OCI-LY7 (cell line): ENCODE measurements around the gene C16orf46. TPM values are rescaled to one million over a fixed set of nuclear protein-coding genes. Genes with fewer than 3 reads are reported as not detected.

ENCODE experiments used
- BruUV-seq: library from RNA; stranded (reverse); fragments of 400-500 nt; replicated peaks from 2 replicates; lab custom pipeline; 2021; lab: Mats Ljungman, UMichigan
- CTCF ChIA-PET: fragments of 300-600 bp; sonication (Branson Sonifier 250); formaldehyde crosslinking; loops from one replicate; lab custom pipeline; 2022; ENCODE audit warnings: antibody characterized with exemption; ENCODE audit not compliant: unreplicated experiment; lab: Charles Lee
- POLR2A ChIA-PET: fragments of 300-600 bp; sonication (Branson Sonifier 250); formaldehyde crosslinking; loops from one replicate; lab custom pipeline; 2022; ENCODE audit warnings: antibody characterized with exemption; lab: Charles Lee
- DNase-seq: peaks from one replicate; pipeline ENCODE4 v3.0.0-alpha.2; 2015; ENCODE audit warnings: low spot score
- H2AFZ ChIP-seq: fragments of 200-600 bp; sonication (generic), shearing (Covaris generic); 2 replicates; pipeline ENCODE4 v1.6.1; 2014; ENCODE audit warnings: mild to moderate bottlenecking, antibody characterized with exemption, low read length, moderate library complexity
- H3K27ac ChIP-seq: fragments of 200-600 bp; sonication (generic); 2 replicates; pipeline ENCODE4 v1.5.1; 2014; ENCODE audit warnings: mixed run types, low read depth, mild to moderate bottlenecking, moderate library complexity, low read length, inconsistent platforms; ENCODE audit not compliant: poor library complexity, severe bottlenecking
- H3K36me3 ChIP-seq: fragments of 200-600 bp; sonication (generic); 2 replicates; pipeline ENCODE4 v1.6.1; 2014; ENCODE audit warnings: mild to moderate bottlenecking, antibody characterized with exemption, low read length, moderate library complexity, mixed read lengths; ENCODE audit not compliant: insufficient read depth
- H3K4me1 ChIP-seq: fragments of 200-600 bp; sonication (generic); 2 replicates; pipeline ENCODE4 v1.5.1; 2014; ENCODE audit warnings: mild to moderate bottlenecking, low read length; ENCODE audit not compliant: insufficient read depth, poor library complexity, severe bottlenecking
- H3K4me2 ChIP-seq: fragments of 200-600 bp; sonication (generic); 2 replicates; pipeline ENCODE4 v1.6.1; 2014; ENCODE audit warnings: mild to moderate bottlenecking, low read length
- H3K4me3 ChIP-seq: fragments of 200-600 bp; sonication (generic); 2 replicates; pipeline ENCODE4 v1.5.1; 2014; ENCODE audit warnings: mild to moderate bottlenecking, low read depth, low read length; ENCODE audit not compliant: poor library complexity, severe bottlenecking
- H3K79me2 ChIP-seq: fragments of 200-600 bp; sonication (generic); 2 replicates; pipeline ENCODE4 v1.6.1; 2016; ENCODE audit warnings: low read depth, mild to moderate bottlenecking, low read length, moderate library complexity, mixed read lengths; ENCODE audit not compliant: insufficient read depth
- H3K9me2 ChIP-seq: fragments of 200-600 bp; sonication (generic); 2 replicates; pipeline ENCODE4 v1.6.1; 2016; ENCODE audit warnings: mild to moderate bottlenecking, low read length, mixed read lengths; ENCODE audit not compliant: insufficient read depth
- H3K9me3 ChIP-seq: fragments of 200-600 bp; sonication (generic); 2 replicates; pipeline ENCODE4 v1.6.1; 2014; ENCODE audit warnings: mild to moderate bottlenecking, mixed run types, low read length, mixed read lengths
- H4K20me1 ChIP-seq: fragments of 200-600 bp; sonication (generic); 2 replicates; pipeline ENCODE4 v1.6.1; 2014; ENCODE audit warnings: mild to moderate bottlenecking, antibody characterized with exemption, low read length, moderate library complexity, mixed read lengths; ENCODE audit not compliant: insufficient read depth
- EZH2phosphoT487 ChIP-seq: fragments of 200-600 bp; sonication (generic); IDR thresholded peaks from 2 replicates; pipeline ENCODE4 v1.6.1; 2018; ENCODE audit warnings: low read depth, borderline replicate concordance, mild to moderate bottlenecking, mixed run types, antibody characterized with exemption, low read length, moderate library complexity, mixed read lengths
- intact Hi-C: fragments of 100-400 bp; cut with micrococcal nuclease; formaldehyde crosslinking; loops from one replicate; pipeline ENCODE4 v1.10.0; 2022; ENCODE audit not compliant: unreplicated experiment
- small RNA-seq: library from RNA; depleted of rRNA; stranded (forward); fragments of <200 nt; gene quantifications from one replicate; pipeline ENCODE3, GENCODE V24; 2014
- total RNA-seq, 2 experiments: library from RNA; depleted of rRNA in 1 of 2; stranded (reverse); fragments of >200 nt in 1 of 2; shearing (Covaris generic) in 1 of 2; gene quantifications; 2 replicates each; pipeline ENCODE4 v1.2.3, GENCODE V29; 2014 to 2022
- TF ChIP-seq, protein P1 (sequence below): fragments of 200-600 bp; sonication (generic); conservative IDR thresholded peaks from 2 replicates; pipeline ENCODE4 v1.5.1; 2014; ENCODE audit warnings: mild to moderate bottlenecking, antibody characterized with exemption, low read length, moderate library complexity, mixed read lengths

Gene C16orf46
- total RNA-seq, 2 experiments from 2014 or later: 0.69 to 1.2 TPM

DNA sequence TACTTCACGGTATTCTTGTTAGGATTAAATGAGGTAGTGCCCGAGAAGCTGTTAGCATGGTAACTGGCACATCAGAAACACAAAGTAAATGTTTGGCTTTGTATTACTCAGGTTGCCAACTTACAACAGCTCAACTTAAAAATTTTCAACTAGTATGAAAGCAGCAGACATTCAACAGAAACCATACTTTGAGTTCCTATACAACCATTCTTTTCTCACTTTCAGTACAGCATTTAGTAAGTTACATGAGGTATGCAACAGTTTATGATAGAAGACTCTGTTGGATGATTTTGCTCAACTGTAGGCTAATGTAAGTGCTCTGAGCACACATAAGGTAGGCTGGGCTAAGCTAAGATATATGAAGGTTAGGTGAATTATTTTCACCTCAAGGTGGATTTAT, 62.4 kb downstream of the C16orf46 start:
- Histone ChIP-seq H3K4me1 (no peaks in the 10 kb centered on the region), H4K20me1 (no peaks in the 10 kb centered on the region), H3K36me3 (peaks cover 99% of the 10 kb centered on the region), H3K4me3 (no peak overlapping the region), H3K79me2 (peaks cover 27% of the 10 kb centered on the region), H3K4me2 (no peak overlapping the region), H3K27ac (no peak overlapping the region), H3K9me2 (no peaks in the 10 kb centered on the region), H2AFZ (no peak overlapping the region), H3K9me3 (no peaks in the 10 kb centered on the region)
- CTCF ChIA-PET: no interaction called here
- no peak for DNase-seq
- TF ChIP-seq EZH2phosphoT487: no peak
- TF ChIP-seq, protein P1, sequence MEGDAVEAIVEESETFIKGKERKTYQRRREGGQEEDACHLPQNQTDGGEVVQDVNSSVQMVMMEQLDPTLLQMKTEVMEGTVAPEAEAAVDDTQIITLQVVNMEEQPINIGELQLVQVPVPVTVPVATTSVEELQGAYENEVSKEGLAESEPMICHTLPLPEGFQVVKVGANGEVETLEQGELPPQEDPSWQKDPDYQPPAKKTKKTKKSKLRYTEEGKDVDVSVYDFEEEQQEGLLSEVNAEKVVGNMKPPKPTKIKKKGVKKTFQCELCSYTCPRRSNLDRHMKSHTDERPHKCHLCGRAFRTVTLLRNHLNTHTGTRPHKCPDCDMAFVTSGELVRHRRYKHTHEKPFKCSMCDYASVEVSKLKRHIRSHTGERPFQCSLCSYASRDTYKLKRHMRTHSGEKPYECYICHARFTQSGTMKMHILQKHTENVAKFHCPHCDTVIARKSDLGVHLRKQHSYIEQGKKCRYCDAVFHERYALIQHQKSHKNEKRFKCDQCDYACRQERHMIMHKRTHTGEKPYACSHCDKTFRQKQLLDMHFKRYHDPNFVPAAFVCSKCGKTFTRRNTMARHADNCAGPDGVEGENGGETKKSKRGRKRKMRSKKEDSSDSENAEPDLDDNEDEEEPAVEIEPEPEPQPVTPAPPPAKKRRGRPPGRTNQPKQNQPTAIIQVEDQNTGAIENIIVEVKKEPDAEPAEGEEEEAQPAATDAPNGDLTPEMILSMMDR: no peak
- intact Hi-C loops: no loop called here
- BruUV-seq: no TSS peak
- POLR2A ChIA-PET: no interaction called here

GRCh38 chr16:81012974-81013373, 64.1 kb downstream of the C16orf46 start:
- TF ChIP-seq EZH2phosphoT487: no peak
- TF ChIP-seq, protein P1: no peak
- peaks cover 12% of the 10 kb centered on the region for H3K4me1 ChIP-seq
- no peak overlapping the region for H2AFZ ChIP-seq
- H3K27ac ChIP-seq: no peak overlapping the region
- no TSS peak for BruUV-seq
- peaks cover 88% of the 10 kb centered on the region for H3K36me3 ChIP-seq
- no peaks in the 10 kb centered on the region for H3K9me2 ChIP-seq
- intact Hi-C loops: no loop called here
- no peak overlapping the region for H3K4me3 ChIP-seq
- peaks cover 44% of the 10 kb centered on the region for H3K79me2 ChIP-seq
- peaks cover 11% of the 10 kb centered on the region; the same call in 1 of the 2 replicates for H4K20me1 ChIP-seq
- DNase-seq: no peak
- H3K9me3 ChIP-seq: no peaks in the 10 kb centered on the region
- POLR2A ChIA-PET: no interaction called here
- no peak overlapping the region for H3K4me2 ChIP-seq
- CTCF ChIA-PET: no interaction called here

Small RNAs within 50 kb of the gene (small RNA-seq; reads per million reads assigned to genes)
- gene AC092718.3 (not detected), gene RNU6-1191P (not detected)

Other genes starting within 250 kb of the C16orf46 start
- gene CMC2, start 70.4 kb downstream of the C16orf46 start, total RNA-seq (2014; rRNA removed; shearing (Covaris generic)): 61.3 and 99.8 TPM in 2 replicates
- 89.1 and 94.5 TPM in 2 replicates for gene CMC2, start 70.4 kb downstream of the C16orf46 start, total RNA-seq (2022)
- gene CENPN, start 70.0 kb downstream of the C16orf46 start, total RNA-seq (2014; rRNA removed; shearing (Covaris generic)): 52.4 and 97.3 TPM in 2 replicates
- gene CENPN, start 70.0 kb downstream of the C16orf46 start, total RNA-seq (2022): 51.8 and 58.8 TPM in 2 replicates
- gene ATMIN, start 41.4 kb downstream of the C16orf46 start, total RNA-seq (2014; rRNA removed; shearing (Covaris generic)): 13.6 and 15.0 TPM in 2 replicates
- gene ATMIN, start 41.4 kb downstream of the C16orf46 start, total RNA-seq (2022): 23.7 and 26.1 TPM in 2 replicates
- 11.7 and 23.4 TPM in 2 replicates for gene GCSH, start 19.2 kb upstream of the C16orf46 start, total RNA-seq (2014; rRNA removed; shearing (Covaris generic))
- 32.0 and 42.5 TPM in 2 replicates for gene GCSH, start 19.2 kb upstream of the C16orf46 start, total RNA-seq (2022)
- not detected in 2 replicates for gene BCO1, start 161.5 kb upstream of the C16orf46 start, total RNA-seq (2014; rRNA removed; shearing (Covaris generic))
- gene BCO1, start 161.5 kb upstream of the C16orf46 start, total RNA-seq (2022): not detected in 2 replicates
- gene GAN, start 237.7 kb upstream of the C16orf46 start, total RNA-seq (2014; rRNA removed; shearing (Covaris generic)): 5.1 and 6.2 TPM in 2 replicates
- gene GAN, start 237.7 kb upstream of the C16orf46 start, total RNA-seq (2022): 10.5 and 14.2 TPM in 2 replicates